DOHH2 (cell line): ENCODE data around the gene G6PC3.
"Not testable (repeated sequence)": the region's sequence is repeated elsewhere in the genome, so short reads cannot be mapped to it uniquely, and the experiment has no call there.

ENCODE experiments used
- H3F3A ChIP-seq: fragments of 200-600 bp; sonication (generic), shearing (Covaris generic); 2 replicates; pipeline ENCODE4 v1.6.0; 2016; ENCODE audit warnings: antibody characterized with exemption, mild to moderate bottlenecking; ENCODE audit not compliant: control insufficient read depth, insufficient read depth
- H3K27ac ChIP-seq: fragments of 200-600 bp; sonication (generic); 2 replicates; pipeline ENCODE4 v1.5.1; 2014; ENCODE audit warnings: low read depth, mild to moderate bottlenecking, low read length, moderate library complexity
- H3K27me3 ChIP-seq: fragments of 200-600 bp; sonication (generic); 2 replicates; pipeline ENCODE4 v1.6.1; 2014; ENCODE audit warnings: mild to moderate bottlenecking, low read length, mixed read lengths; ENCODE audit not compliant: control insufficient read depth
- H3K36me3 ChIP-seq: fragments of 200-600 bp; sonication (generic); 2 replicates; pipeline ENCODE4 v1.6.1; 2014; ENCODE audit warnings: mild to moderate bottlenecking, low read length, moderate library complexity, mixed read lengths; ENCODE audit not compliant: control insufficient read depth
- H3K4me1 ChIP-seq: fragments of 200-600 bp; sonication (generic); 2 replicates; pipeline ENCODE4 v1.6.1; 2014; ENCODE audit warnings: mild to moderate bottlenecking, low read length, mixed read lengths; ENCODE audit not compliant: control insufficient read depth
- H3K4me2 ChIP-seq: fragments of 200-600 bp; sonication (generic); 2 replicates; pipeline ENCODE4 v1.6.0; 2014; ENCODE audit warnings: mild to moderate bottlenecking, low read length, moderate library complexity
- H3K4me3 ChIP-seq: fragments of 200-600 bp; sonication (generic); 2 replicates; pipeline ENCODE4 v1.5.1; 2014; ENCODE audit warnings: mild to moderate bottlenecking, low read length, mixed read lengths
- H3K79me2 ChIP-seq: fragments of 200-600 bp; sonication (generic); 2 replicates; pipeline ENCODE4 v1.6.1; 2014; ENCODE audit warnings: mild to moderate bottlenecking, low read length, mixed read lengths; ENCODE audit not compliant: control insufficient read depth
- H3K9me2 ChIP-seq: fragments of 200-600 bp; sonication (generic); replicated peaks from 2 replicates; pipeline ENCODE4 v1.6.1; 2014; ENCODE audit warnings: mild to moderate bottlenecking, low read length, mixed read lengths; ENCODE audit not compliant: control insufficient read depth
- H3K9me3 ChIP-seq: fragments of 200-600 bp; sonication (generic); 2 replicates; pipeline ENCODE4 v1.6.1; 2014; ENCODE audit warnings: antibody characterized with exemption, low read length, mixed read lengths; ENCODE audit not compliant: control insufficient read depth, insufficient read depth
- H4K20me1 ChIP-seq: fragments of 200-600 bp; sonication (generic); 2 replicates; pipeline ENCODE4 v1.6.0; 2014; ENCODE audit warnings: low read depth, mild to moderate bottlenecking, antibody characterized with exemption, low read length, moderate library complexity; ENCODE audit not compliant: control insufficient read depth, insufficient read depth
- CTCF ChIP-seq: fragments of 200-600 bp; sonication (generic); IDR thresholded peaks from one replicate; pipeline ENCODE4 v1.5.1; 2014; ENCODE audit warnings: antibody characterized with exemption, mild to moderate bottlenecking, low read depth, low read length; ENCODE audit not compliant: poor library complexity, severe bottlenecking
- EZH2phosphoT487 ChIP-seq: fragments of 200-600 bp; sonication (generic); IDR thresholded peaks from 2 replicates; pipeline ENCODE4 v1.6.1; 2017; ENCODE audit warnings: borderline replicate concordance, mild to moderate bottlenecking, antibody characterized with exemption, low read length, moderate library complexity, mixed read lengths

G6PC3 gene

DNA sequence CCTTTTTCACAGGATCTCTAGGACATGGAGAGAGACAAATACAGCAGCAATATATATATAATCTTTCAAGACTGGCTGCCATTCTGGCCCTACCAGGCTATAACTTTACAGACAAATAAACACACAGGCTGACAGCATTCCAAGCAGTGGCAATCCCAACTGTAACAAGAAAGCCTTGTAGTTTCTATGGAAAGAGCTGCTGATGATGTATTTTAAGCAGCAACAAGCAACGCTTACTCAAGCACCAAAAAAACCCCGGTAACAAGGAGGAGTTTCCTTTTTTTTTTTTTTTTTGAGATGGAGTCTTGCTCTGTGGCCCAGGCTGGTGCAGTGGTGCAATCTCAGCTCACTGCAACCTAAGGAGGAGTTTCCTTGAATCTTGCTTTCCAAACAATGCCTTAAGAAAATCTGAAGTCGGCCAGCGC is 27.3 kb upstream of the G6PC3 start:
- Histone ChIP-seq H3K4me2 (no peak overlapping the region), H4K20me1 (0 out of 2 replicates have a peak, but pooled peaks cover 3% of the 10 kb centered on the region), H3K4me1 (no peaks in the 10 kb centered on the region), H3K36me3 (peaks cover 53% of the 10 kb centered on the region), H3K9me3 (no peaks in the 10 kb centered on the region), H3F3A (peaks cover 20% of the 10 kb centered on the region), H3K4me3 (no peak overlapping the region), H3K9me2 (no peaks in the 10 kb centered on the region), H3K27me3 (no peaks in the 10 kb centered on the region), H3K27ac (no peak overlapping the region), H3K79me2 (peaks cover 79% of the 10 kb centered on the region)
- no peak for TF ChIP-seq EZH2phosphoT487
- TF ChIP-seq CTCF: no peak

GRCh38 chr17:44044071-44044470 is 26.5 kb upstream of the G6PC3 start:
- Histone ChIP-seq H3K4me2 (no peak overlapping the region), H4K20me1 (0 out of 2 replicates have a peak, but pooled peaks cover 3% of the 10 kb centered on the region)

GRCh38 chr17:44045486-44045885 is 25.0 kb upstream of the G6PC3 start:
- H3K4me1 ChIP-seq: no peaks in the 10 kb centered on the region
- no peak overlapping the region for H3K4me3 ChIP-seq
- no peaks in the 10 kb centered on the region for H3K27me3 ChIP-seq
- no peaks in the 10 kb centered on the region for H3K9me2 ChIP-seq
- TF ChIP-seq EZH2phosphoT487 (no peak), CTCF (no peak)
- H3K79me2 ChIP-seq: peaks cover 87% of the 10 kb centered on the region
- no peak overlapping the region for H3K27ac ChIP-seq
- no peak overlapping the region for H3K4me2 ChIP-seq
- H3K9me3 ChIP-seq: no peaks in the 10 kb centered on the region
- H3F3A ChIP-seq: peaks cover 20% of the 10 kb centered on the region
- H4K20me1 ChIP-seq: 0 out of 2 replicates have a peak, but pooled peaks cover 3% of the 10 kb centered on the region
- peaks cover 55% of the 10 kb centered on the region for H3K36me3 ChIP-seq

More at GRCh38 chr17:44044071-44044470, 26.5 kb upstream of the G6PC3 start:
- Histone ChIP-seq H3K9me3 (no peaks in the 10 kb centered on the region), H3K9me2 (no peaks in the 10 kb centered on the region), H3K4me1 (no peaks in the 10 kb centered on the region), H3K36me3 (peaks cover 53% of the 10 kb centered on the region), H3K27me3 (no peaks in the 10 kb centered on the region), H3K27ac (no peak overlapping the region), H3K4me3 (no peak overlapping the region), H3K79me2 (peaks cover 85% of the 10 kb centered on the region), H3F3A (peaks cover 20% of the 10 kb centered on the region)
- TF ChIP-seq EZH2phosphoT487 (no peak), CTCF (no peak)

- not testable (repeated sequence) for H4K20me1 ChIP-seq, H3K4me2 ChIP-seq, H3K4me3 ChIP-seq, H3K9me2 ChIP-seq, H3K9me3 ChIP-seq, H3K27me3 ChIP-seq, H3K27ac ChIP-seq, H3K4me1 ChIP-seq
- Histone ChIP-seq H3F3A (peaks cover 20% of the 10 kb centered on the region), H3K36me3 (peaks cover 63% of the 10 kb centered on the region), H3K79me2 (peaks cover 87% of the 10 kb centered on the region)
These were observed 23.6 kb upstream of the G6PC3 start for GRCh38 chr17:44046893-44047292.
